ENCODE data around the gene TCAF1. TPM values are rescaled to one million over a fixed set of nuclear protein-coding genes. Genes with fewer than 3 reads are reported as not detected.
A peak's percentile ranks its signal among the peaks of the same experiment; 100 is the strongest.

Gene TCAF1
- total RNA-seq, 1 donor from 2014 or later = 42.6 TPM

- no peak for ATAC-seq
- Histone ChIP-seq H3K4me3 (no peak overlapping the region), H3K27me3 (no peaks in the 10 kb centered on the region), H3K9me3 (no peaks in the 10 kb centered on the region), H3K4me1 (no peaks in the 10 kb centered on the region), H3K27ac (no peak overlapping the region), H3K36me3 (no peaks in the 10 kb centered on the region)
- TF ChIP-seq, protein P1, sequence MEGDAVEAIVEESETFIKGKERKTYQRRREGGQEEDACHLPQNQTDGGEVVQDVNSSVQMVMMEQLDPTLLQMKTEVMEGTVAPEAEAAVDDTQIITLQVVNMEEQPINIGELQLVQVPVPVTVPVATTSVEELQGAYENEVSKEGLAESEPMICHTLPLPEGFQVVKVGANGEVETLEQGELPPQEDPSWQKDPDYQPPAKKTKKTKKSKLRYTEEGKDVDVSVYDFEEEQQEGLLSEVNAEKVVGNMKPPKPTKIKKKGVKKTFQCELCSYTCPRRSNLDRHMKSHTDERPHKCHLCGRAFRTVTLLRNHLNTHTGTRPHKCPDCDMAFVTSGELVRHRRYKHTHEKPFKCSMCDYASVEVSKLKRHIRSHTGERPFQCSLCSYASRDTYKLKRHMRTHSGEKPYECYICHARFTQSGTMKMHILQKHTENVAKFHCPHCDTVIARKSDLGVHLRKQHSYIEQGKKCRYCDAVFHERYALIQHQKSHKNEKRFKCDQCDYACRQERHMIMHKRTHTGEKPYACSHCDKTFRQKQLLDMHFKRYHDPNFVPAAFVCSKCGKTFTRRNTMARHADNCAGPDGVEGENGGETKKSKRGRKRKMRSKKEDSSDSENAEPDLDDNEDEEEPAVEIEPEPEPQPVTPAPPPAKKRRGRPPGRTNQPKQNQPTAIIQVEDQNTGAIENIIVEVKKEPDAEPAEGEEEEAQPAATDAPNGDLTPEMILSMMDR (IDR thresholded peaks at IDR 0.05) = no peak
- DNase-seq = no peak
- intact Hi-C loops (cut with DNase I) = no loop called here
These were observed 11.4 kb downstream of the TCAF1 start for GRCh38 chr7:143890558-143890957.

GRCh38 chr7:143889068-143889467 is 12.9 kb downstream of the TCAF1 start:
- TF ChIP-seq, protein P1 (IDR thresholded peaks at IDR 0.05) = no peak
- intact Hi-C loops (cut with DNase I) = no loop called here

DNA sequence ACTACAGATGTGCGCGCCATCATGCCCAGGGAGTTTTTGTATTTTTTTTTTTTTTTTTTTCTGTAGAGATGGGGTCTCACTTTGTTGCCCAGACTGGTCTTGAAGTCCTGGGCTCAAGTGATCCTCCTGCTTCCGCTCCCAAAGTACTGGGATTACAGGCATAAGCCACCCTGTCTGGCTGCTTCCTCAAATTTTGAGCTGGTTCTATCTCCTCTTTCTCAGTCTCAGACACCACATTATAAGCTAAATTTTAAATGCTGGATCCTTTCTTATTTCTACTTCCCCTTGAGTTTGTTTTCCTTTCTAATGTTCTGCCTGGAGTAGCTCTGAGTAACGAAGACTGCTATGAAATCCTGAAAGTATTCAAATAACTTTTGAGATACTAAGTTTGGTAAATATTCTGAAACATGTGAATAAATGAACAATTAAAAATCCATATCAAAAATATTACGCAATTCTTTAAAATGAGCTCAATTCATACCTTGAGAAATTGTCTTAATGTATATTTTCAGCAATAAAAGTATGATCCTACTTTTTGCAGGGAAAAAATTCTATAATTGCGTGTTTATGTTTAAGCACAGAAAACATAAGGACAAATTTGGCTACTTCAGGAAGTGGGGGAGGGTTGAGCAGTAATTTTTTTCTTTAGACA is 15.0 kb downstream of the TCAF1 start:
- ATAC-seq (no peak), DNase-seq (no peak)
- TF ChIP-seq, protein P1 (IDR thresholded peaks at IDR 0.05) = no peak
- no peaks in the 10 kb centered on the region for H3K4me1 ChIP-seq
- H3K36me3 ChIP-seq = no peaks in the 10 kb centered on the region
- no peaks in the 10 kb centered on the region for H3K9me3 ChIP-seq
- no peak overlapping the region for H3K27ac ChIP-seq
- peaks cover 8% of the 10 kb centered on the region for H3K27me3 ChIP-seq
- no peak overlapping the region for H3K4me3 ChIP-seq
- intact Hi-C loops (cut with DNase I) = no loop called here

More at GRCh38 chr7:143889068-143889467, 12.9 kb downstream of the TCAF1 start:
- peaks cover 8% of the 10 kb centered on the region for H3K27me3 ChIP-seq
- DNase-seq (no peak), ATAC-seq (no peak)
- H3K27ac ChIP-seq = no peak overlapping the region
- no peaks in the 10 kb centered on the region for H3K4me1 ChIP-seq
- no peaks in the 10 kb centered on the region for H3K36me3 ChIP-seq
- H3K9me3 ChIP-seq = no peaks in the 10 kb centered on the region
- H3K4me3 ChIP-seq = no peak overlapping the region

DNA sequence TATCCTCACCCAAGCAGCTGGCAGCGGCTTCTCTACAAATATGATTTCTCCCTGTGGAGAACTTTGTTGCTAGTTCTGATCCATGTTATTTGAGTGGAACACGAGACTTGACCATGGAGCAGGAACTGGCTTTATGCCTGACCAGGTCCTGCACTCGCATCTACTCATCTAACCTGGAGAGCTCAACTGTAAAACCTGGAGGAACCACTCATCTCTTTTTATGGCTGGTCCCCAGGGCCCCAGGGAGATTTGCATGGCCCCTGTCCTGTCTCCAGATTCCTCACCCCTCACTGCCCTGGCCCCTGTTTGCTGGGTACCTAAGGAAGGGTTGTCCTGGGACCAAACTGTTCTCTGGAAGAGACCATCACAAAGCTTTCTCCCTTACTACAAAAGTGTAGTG is 16.0 kb downstream of the TCAF1 start:
- no peak for DNase-seq
- TF ChIP-seq, protein P1 (IDR thresholded peaks at IDR 0.05) = no peak
- peaks cover 4% of the 10 kb centered on the region for H3K4me1 ChIP-seq
- H3K27ac ChIP-seq = no peak overlapping the region
- no peak overlapping the region for H3K4me3 ChIP-seq
- no peak for ATAC-seq
- intact Hi-C loops (cut with DNase I) = no loop called here
- no peaks in the 10 kb centered on the region for H3K36me3 ChIP-seq
- H3K9me3 ChIP-seq = no peaks in the 10 kb centered on the region
- peaks cover 8% of the 10 kb centered on the region for H3K27me3 ChIP-seq

GRCh38 chr7:143884969-143885559 is 16.9 kb downstream of the TCAF1 start:
- peak; percentile 52 for ATAC-seq
- Histone ChIP-seq H3K4me1 (peaks cover 4% of the 10 kb centered on the region), H3K27ac (no peak overlapping the region), H3K4me3 (peak overlapping the region; percentile 44), H3K9me3 (no peaks in the 10 kb centered on the region), H3K27me3 (peaks cover 8% of the 10 kb centered on the region), H3K36me3 (no peaks in the 10 kb centered on the region)
- intact Hi-C loops (cut with DNase I) = no loop called here
- TF ChIP-seq, protein P1 (IDR thresholded peaks at IDR 0.05) = no peak
- DNase-seq = no peak

All from upper lobe of right lung (tissue), 1 donor.